Activated T-cell treated with anti-CD3 and anti-CD28 coated beads, Interleukin-2, amount 50 U/mL, for 4 hours (primary cell): ENCODE measurements around the gene HPS1. TPM values are rescaled to one million over a fixed set of nuclear protein-coding genes. Genes with fewer than 3 reads are reported as not detected.

Experiments
- ATAC-seq, 2 donors: fragments of 200-7000 bp; cut with Tn5 transposase; one replicate each; pipeline ENCODE4 v1.10.0; 2021
- DNase-seq: peaks from one replicate; pipeline ENCODE4 v3.0.0-alpha.2; 2020
- H3K27me3 Mint-ChIP-seq: one replicate; pipeline ENCODE4 v1.8.0; 2021; ENCODE audit warnings: low read depth, mixed read lengths
- H3K36me3 Mint-ChIP-seq: one replicate; pipeline ENCODE4 v1.8.0; 2022; ENCODE audit warnings: mixed read lengths; ENCODE audit not compliant: insufficient read depth
- H3K4me1 Mint-ChIP-seq: one replicate; pipeline ENCODE4 v1.8.0; 2021; ENCODE audit warnings: low read depth, mixed read lengths
- H3K4me3 Mint-ChIP-seq: one replicate; pipeline ENCODE4 v1.8.0; 2021; ENCODE audit warnings: mild to moderate bottlenecking, moderate library complexity, mixed read lengths
- H3K9me3 Mint-ChIP-seq: one replicate; pipeline ENCODE4 v1.8.0; 2021; ENCODE audit warnings: mixed read lengths
- total RNA-seq, 3 donors: library from RNA; stranded (reverse); gene quantifications; one replicate each; pipeline ENCODE4 v1.2.1, GENCODE V29; 2021

Gene HPS1
- total RNA-seq, 3 donors from 2014 or later: 59.2 to 64.2 (median 59.7) TPM

DNA sequence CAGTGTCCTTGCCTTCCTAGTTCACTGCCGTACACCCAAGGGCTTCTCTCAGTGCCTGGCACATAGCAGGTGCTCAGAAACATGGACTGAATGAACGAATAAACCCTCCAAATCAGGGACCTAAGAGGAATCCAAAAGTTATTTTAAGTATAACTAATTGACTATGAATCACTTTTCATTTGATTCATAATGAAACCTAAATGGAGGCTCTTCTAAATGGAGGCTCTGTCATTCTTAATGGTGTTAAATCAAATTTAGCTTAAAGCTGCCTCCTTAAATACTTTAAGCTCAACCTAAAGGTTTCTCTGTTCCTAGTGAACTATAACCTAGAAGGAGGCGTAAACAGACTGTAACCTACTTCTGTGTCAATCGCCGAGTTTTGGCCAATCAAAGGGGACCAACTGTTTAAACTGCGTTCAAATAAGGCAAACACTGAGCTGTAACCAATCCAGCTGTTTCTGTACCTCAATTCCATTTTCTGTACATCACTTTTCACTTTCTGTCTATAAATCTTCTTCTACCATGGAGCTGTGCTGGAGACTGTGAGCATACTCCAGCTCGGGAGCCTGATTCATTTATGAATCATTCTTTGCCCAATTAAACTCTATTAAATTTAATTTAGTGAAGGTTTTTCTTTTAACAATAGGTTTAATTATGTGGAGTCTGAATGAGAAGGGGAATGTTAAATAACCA is 42.8 kb downstream of the HPS1 start:
- ATAC-seq: no peak
- Mint-ChIP-seq H3K36me3 (peaks cover 7% of the 10 kb centered on the region), H3K27me3 (no peaks in the 10 kb centered on the region), H3K4me3 (no peak overlapping the region), H3K9me3 (no peaks in the 10 kb centered on the region), H3K4me1 (peaks cover 8% of the 10 kb centered on the region)
- no peak for DNase-seq

DNA sequence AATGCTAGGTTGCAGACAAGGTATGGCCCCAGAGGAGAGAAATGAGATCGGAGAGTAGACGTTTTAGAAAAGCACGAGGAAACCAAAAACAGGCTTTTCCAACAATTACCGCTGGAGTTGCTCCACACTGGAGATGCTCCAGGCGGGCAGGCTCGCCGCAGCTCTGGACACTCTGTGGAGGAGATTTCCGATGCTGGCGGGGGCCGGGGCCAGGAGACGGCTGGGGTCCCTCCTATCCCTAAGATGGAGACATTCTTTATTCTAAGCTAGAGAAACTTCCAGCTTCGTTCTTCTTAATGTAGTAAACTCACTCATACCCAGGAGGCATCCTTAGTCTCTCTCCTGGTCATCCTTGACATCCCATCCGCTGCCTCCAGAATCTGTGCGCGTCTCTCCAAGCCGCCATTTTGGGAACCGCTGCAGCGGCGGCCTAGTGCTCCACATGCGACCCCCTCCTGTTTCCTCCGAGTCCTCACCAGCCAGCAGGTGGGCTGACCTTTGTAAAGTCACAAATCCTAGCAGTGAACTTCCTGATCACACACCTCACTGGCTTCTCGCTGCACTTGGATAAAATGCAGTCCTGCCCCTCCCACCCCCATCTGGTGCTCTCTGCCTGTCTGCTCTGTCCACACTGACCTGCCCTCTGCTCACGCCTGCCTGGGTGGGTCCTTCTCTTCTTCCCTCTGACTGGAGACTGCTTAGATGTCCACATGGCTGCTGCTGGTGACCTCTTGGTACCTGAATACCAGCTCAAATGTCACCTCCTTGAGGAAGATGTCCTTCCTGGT is 43.6 kb downstream of the HPS1 start:
- H3K27me3 Mint-ChIP-seq: no peaks in the 10 kb centered on the region
- peaks cover 8% of the 10 kb centered on the region for H3K4me1 Mint-ChIP-seq
- H3K36me3 Mint-ChIP-seq: peaks cover 7% of the 10 kb centered on the region
- H3K4me3 Mint-ChIP-seq: no peak overlapping the region
- H3K9me3 Mint-ChIP-seq: no peaks in the 10 kb centered on the region
- no peak for DNase-seq
- ATAC-seq: no peak

- H3K4me3 Mint-ChIP-seq: no peak overlapping the region
- ATAC-seq: no peak
- no peaks in the 10 kb centered on the region for H3K27me3 Mint-ChIP-seq
- peaks cover 8% of the 10 kb centered on the region for H3K4me1 Mint-ChIP-seq
- DNase-seq: no peak
- H3K9me3 Mint-ChIP-seq: no peaks in the 10 kb centered on the region
- peaks cover 7% of the 10 kb centered on the region for H3K36me3 Mint-ChIP-seq
These were observed 44.3 kb downstream of the HPS1 start for GRCh38 chr10:98402478-98402877.

- H3K9me3 Mint-ChIP-seq: no peaks in the 10 kb centered on the region
- ATAC-seq (no peak), DNase-seq (no peak)
- no peaks in the 10 kb centered on the region for H3K27me3 Mint-ChIP-seq
- H3K36me3 Mint-ChIP-seq: peaks cover 9% of the 10 kb centered on the region
- H3K4me3 Mint-ChIP-seq: no peak overlapping the region
- H3K4me1 Mint-ChIP-seq: peaks cover 8% of the 10 kb centered on the region
These were observed 46.3 kb downstream of the HPS1 start for GRCh38 chr10:98400482-98400881.

DNA sequence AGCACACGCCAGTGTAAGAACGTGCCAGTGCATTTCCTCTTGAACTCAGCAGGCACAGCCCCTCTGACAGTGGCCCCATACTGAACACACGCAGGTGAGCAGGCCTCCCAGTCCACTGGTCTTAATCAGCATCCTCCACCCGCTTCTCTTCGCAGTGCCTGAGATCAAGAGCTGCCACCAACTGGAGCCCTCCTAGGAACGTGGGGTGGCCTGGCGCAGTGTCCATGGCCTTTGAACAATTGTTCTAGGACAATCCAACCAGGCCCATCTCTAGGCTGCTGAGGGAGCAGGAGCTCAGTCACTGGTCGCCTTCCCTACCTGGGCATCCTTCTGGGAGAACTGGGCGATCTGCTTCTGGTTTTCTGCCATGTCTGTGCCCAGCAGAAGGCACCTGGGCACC is 47.0 kb downstream of the HPS1 start:
- no peak for ATAC-seq
- H3K9me3 Mint-ChIP-seq: no peaks in the 10 kb centered on the region
- H3K27me3 Mint-ChIP-seq: no peaks in the 10 kb centered on the region
- H3K4me3 Mint-ChIP-seq: no peak overlapping the region
- no peak for DNase-seq
- H3K4me1 Mint-ChIP-seq: peaks cover 8% of the 10 kb centered on the region
- H3K36me3 Mint-ChIP-seq: peaks cover 14% of the 10 kb centered on the region

- no peak for ATAC-seq
- no peak for DNase-seq
- H3K36me3 Mint-ChIP-seq: peaks cover 22% of the 10 kb centered on the region
These were observed 49.6 kb downstream of the HPS1 start for GRCh38 chr10:98397089-98397600.

GRCh38 chr10:98396096-98397063 is 50.4 kb downstream of the HPS1 start:
- DNase-seq (no peak), ATAC-seq (no peak)
- no peaks in the 10 kb centered on the region for H3K27me3 Mint-ChIP-seq
- peaks cover 15% of the 10 kb centered on the region for H3K4me1 Mint-ChIP-seq
- no peaks in the 10 kb centered on the region for H3K9me3 Mint-ChIP-seq
- peaks cover 22% of the 10 kb centered on the region for H3K36me3 Mint-ChIP-seq
- no peak overlapping the region for H3K4me3 Mint-ChIP-seq

More at GRCh38 chr10:98397089-98397600, 49.6 kb downstream of the HPS1 start:
- peaks cover 9% of the 10 kb centered on the region for H3K4me1 Mint-ChIP-seq
- H3K27me3 Mint-ChIP-seq: no peaks in the 10 kb centered on the region
- no peaks in the 10 kb centered on the region for H3K9me3 Mint-ChIP-seq
- H3K4me3 Mint-ChIP-seq: no peak overlapping the region

- DNase-seq: no peak
- ATAC-seq: no peak
- Mint-ChIP-seq H3K4me3 (no peak overlapping the region), H3K36me3 (peaks cover 22% of the 10 kb centered on the region), H3K4me1 (peaks cover 28% of the 10 kb centered on the region), H3K9me3 (no peaks in the 10 kb centered on the region), H3K27me3 (no peaks in the 10 kb centered on the region)
These were observed 51.8 kb downstream of the HPS1 start for GRCh38 chr10:98394851-98395440.

GRCh38 chr10:98391578-98391991 is 55.1 kb downstream of the HPS1 start:
- Mint-ChIP-seq H3K27me3 (no peaks in the 10 kb centered on the region), H3K4me1 (peaks cover 30% of the 10 kb centered on the region), H3K4me3 (peak overlapping the region; percentile 43), H3K36me3 (peaks cover 22% of the 10 kb centered on the region), H3K9me3 (no peaks in the 10 kb centered on the region)
- ATAC-seq: no peak
- no peak for DNase-seq

DNA sequence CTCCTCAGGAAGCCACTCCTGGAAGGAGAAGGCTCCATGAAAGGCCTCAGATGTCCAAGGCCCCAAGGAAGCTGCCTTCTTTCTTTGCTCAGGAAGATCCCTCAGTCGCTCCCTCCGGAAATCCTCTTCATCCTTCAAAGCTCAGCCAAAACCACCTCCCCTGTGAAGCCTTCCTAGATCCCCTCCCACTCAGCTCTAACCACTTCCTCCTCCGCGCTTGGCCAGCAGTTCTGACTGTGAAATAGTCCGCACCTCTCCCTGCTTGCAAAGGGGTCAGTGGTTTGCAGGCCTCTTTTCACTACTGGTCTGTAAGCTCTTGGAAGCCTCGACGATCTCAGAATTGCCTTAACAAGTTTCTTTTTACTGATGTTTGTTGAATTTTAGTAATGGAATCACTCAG is 55.7 kb downstream of the HPS1 start:
- H3K4me1 Mint-ChIP-seq: peaks cover 30% of the 10 kb centered on the region

DNA sequence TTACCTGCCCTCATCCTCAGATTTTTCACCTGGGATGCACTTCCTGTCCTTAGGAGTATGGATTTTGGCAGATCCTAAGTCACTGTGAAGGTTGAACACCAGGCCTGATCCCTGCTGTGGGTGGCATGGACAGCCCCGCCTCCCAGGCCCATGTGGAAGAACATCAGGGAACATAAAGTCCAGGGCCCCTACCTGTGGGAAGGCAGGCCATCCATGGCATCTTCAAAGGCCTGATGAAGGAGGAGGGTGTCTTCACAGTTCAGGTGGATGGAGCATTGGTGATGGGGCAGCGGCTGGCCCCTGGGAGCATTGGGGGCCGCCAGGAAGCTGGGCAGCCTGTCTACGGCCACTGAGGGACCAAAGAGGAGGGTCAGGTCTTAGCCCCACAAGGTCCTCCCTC is 56.3 kb downstream of the HPS1 start:
- DNase-seq: no peak
- no peak overlapping the region for H3K4me3 Mint-ChIP-seq
- ATAC-seq: no peak
- H3K4me1 Mint-ChIP-seq: peaks cover 30% of the 10 kb centered on the region
- H3K36me3 Mint-ChIP-seq: peaks cover 20% of the 10 kb centered on the region
- H3K27me3 Mint-ChIP-seq: no peaks in the 10 kb centered on the region
- no peaks in the 10 kb centered on the region for H3K9me3 Mint-ChIP-seq

More for the DNA sequence above, 55.7 kb downstream of the HPS1 start:
- H3K36me3 Mint-ChIP-seq: peaks cover 20% of the 10 kb centered on the region
- no peaks in the 10 kb centered on the region for H3K27me3 Mint-ChIP-seq
- DNase-seq (no peak), ATAC-seq (peak in 1 of 2 donors; percentile 18)
- H3K9me3 Mint-ChIP-seq: no peaks in the 10 kb centered on the region
- H3K4me3 Mint-ChIP-seq: peak overlapping the region; percentile 43

DNA sequence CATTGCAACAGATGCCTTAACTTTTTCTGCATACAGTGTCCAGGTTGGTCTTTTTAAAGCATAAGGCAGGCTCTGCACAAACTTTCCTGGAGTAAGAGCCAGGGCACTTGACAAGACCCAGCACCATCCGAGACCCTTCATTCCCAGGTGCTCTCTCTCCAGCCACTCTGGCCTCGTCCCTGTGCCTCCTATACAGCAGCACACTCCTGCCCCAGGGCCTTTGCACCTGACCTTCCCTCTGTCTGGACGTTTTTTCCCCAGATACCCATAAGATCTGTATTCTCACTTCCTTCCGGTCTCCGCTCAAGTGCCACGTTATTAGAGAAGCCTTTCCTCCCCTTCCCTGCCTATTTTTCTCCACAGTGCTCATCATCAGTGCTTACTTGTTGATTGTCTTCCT is 57.3 kb downstream of the HPS1 start:
- Mint-ChIP-seq H3K27me3 (no peaks in the 10 kb centered on the region), H3K36me3 (peaks cover 13% of the 10 kb centered on the region), H3K4me3 (no peak overlapping the region), H3K4me1 (peaks cover 30% of the 10 kb centered on the region), H3K9me3 (no peaks in the 10 kb centered on the region)
- no peak for DNase-seq
- no peak for ATAC-seq

GRCh38 chr10:98388101-98388655 is 58.6 kb downstream of the HPS1 start:
- peaks cover 5% of the 10 kb centered on the region for H3K36me3 Mint-ChIP-seq
- DNase-seq (no peak), ATAC-seq (no peak)
- no peaks in the 10 kb centered on the region for H3K27me3 Mint-ChIP-seq
- no peaks in the 10 kb centered on the region for H3K9me3 Mint-ChIP-seq
- H3K4me1 Mint-ChIP-seq: peaks cover 28% of the 10 kb centered on the region
- H3K4me3 Mint-ChIP-seq: no peak overlapping the region
